DOHH2 (cell line): ENCODE data around the gene IFNL2.

Experiments used
- EZH2phosphoT487 ChIP-seq: fragments of 200-600 bp; sonication (generic); IDR thresholded peaks from 2 replicates; pipeline ENCODE4 v1.6.1; 2017; ENCODE audit warnings: borderline replicate concordance, mild to moderate bottlenecking, antibody characterized with exemption, low read length, moderate library complexity, mixed read lengths
- TF ChIP-seq, protein P1 (sequence below): fragments of 200-600 bp; sonication (generic); IDR thresholded peaks from one replicate; pipeline ENCODE4 v1.5.1; 2014; ENCODE audit warnings: antibody characterized with exemption, mild to moderate bottlenecking, low read depth, low read length; ENCODE audit not compliant: poor library complexity, severe bottlenecking

DNA sequence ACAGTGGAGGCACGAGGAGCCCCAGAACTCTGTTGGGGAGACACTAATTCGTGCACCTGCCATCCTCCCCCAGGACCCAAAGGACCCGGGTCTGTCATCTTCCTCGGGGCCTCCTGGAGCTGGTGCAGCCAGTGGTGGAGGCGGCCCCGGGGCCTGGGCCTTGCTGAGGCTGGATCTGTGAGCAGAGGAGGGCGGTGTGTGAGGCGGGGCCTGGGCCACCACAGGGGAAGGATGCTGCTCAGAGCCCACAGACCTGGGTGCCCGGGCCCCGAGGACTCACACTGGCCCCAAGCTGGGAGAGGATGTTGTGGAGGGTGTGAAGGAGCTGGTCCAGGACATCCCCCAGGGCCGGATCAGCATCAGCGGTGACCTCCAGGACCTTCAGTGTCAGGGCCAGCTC, 31.7 kb upstream of the IFNL2 start:
- TF ChIP-seq, protein P1, sequence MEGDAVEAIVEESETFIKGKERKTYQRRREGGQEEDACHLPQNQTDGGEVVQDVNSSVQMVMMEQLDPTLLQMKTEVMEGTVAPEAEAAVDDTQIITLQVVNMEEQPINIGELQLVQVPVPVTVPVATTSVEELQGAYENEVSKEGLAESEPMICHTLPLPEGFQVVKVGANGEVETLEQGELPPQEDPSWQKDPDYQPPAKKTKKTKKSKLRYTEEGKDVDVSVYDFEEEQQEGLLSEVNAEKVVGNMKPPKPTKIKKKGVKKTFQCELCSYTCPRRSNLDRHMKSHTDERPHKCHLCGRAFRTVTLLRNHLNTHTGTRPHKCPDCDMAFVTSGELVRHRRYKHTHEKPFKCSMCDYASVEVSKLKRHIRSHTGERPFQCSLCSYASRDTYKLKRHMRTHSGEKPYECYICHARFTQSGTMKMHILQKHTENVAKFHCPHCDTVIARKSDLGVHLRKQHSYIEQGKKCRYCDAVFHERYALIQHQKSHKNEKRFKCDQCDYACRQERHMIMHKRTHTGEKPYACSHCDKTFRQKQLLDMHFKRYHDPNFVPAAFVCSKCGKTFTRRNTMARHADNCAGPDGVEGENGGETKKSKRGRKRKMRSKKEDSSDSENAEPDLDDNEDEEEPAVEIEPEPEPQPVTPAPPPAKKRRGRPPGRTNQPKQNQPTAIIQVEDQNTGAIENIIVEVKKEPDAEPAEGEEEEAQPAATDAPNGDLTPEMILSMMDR: no peak
- TF ChIP-seq EZH2phosphoT487: no peak
